Stimulated activated CD4-positive, alpha-beta T cell treated with anti-CD3 and anti-CD28 coated beads, Interleukin-4, amount 100 ng/mL, for 4 hours (primary cell): ENCODE data around the gene DCC.

ENCODE experiments used
- DNase-seq, 2 experiments: peaks; one replicate each; pipeline ENCODE4 v3.0.0-alpha.2; 2020

Gene DCC

DNA sequence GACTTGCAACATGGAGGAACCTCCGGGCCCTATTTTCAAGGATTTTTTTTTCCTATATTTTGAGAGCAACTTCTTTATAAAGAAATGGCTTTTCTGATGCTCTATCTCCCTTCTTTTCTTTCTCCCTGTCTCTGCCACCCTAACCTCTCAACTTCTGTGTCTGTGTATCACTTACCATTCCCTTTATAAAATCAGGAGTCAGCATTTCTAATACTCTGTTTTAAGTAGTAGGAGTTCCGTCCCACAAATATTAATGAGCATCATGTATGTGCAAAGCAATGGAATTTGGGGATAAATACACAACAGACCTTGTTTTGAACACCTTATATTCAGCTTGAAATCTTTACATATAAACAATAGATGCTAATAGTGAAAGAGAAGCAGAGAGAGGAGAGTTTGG is 268.0 kb downstream of the DCC start:
- no peak for DNase-seq

DNA sequence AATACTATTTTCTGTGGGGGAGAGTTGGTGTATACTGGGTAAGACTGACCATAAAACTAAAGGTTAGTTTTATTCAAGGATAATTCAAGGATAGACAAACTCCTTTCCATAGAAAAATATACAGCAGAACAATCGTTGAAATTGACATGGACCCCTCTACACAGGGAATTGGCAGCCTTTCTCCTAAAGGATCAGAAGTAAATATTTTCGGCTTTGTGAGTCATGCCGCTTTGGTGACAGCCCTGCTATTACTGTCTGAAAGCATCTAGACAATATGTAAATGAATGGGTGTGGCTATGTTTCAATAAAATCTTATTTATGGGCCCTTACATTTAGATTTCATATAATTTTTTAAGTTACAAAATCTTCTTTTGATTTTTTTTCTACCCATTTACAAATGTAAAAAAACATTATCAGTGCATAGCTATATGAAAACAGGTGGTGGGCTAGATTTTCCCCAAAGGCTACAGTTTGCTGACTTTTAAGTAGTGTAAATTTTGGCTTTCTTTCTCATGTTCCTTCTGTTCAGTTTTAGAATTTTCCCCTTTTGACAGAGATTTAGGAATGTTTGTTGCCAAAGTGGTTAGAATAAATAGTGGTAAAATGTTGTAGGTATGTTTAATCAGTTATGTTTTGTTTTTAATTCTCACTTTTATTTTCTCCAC is 270.6 kb downstream of the DCC start:
- no peak for DNase-seq

GRCh38 chr18:52612406-52612805 is 272.4 kb downstream of the DCC start:
- no peak for DNase-seq

DNA sequence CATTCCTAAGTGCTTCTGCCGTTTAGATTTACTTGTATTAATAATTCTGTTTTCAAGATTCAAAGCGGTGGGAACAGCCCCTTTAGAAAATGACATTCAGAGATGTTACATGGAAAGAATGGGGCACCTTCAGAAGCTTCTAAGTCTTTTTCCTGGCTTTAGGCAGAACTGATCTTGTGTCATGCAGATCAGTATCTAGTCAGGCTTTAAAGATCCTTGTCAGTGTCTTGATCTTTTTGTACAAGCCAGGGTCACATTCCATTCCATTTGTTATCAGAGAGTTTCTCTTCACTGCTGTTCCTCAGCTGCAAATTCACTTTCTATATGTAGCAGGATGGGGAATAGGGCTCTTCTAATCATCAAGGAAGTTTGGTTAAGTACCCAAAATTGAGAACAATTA is 275.3 kb downstream of the DCC start:
- DNase-seq: no peak

GRCh38 chr18:52615943-52616342 is 275.9 kb downstream of the DCC start:
- DNase-seq: no peak

DNA sequence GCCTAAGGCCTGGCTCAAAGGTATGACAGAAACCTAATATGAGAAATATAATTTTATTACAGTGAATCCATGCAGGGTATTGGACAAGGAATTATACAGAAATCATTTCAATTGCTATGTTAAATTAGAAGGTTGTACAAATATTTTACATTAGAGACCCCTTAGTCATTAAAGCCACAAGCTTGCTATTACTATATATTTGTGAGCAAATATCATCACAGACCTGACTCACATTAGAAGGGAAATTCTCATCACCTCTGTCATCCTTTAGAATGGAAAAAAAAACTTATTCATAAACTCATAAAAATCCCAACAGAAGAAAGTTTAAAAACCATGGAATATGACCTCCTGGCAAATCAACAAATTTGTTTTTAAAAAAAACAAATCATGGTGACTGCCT is 277.9 kb downstream of the DCC start:
- no peak for DNase-seq

- no peak for DNase-seq
Observed at GRCh38 chr18:52620926-52621439, 281.0 kb downstream of the DCC start.

- no peak for DNase-seq
Observed at GRCh38 chr18:52624702-52625101, 284.7 kb downstream of the DCC start.

DNA sequence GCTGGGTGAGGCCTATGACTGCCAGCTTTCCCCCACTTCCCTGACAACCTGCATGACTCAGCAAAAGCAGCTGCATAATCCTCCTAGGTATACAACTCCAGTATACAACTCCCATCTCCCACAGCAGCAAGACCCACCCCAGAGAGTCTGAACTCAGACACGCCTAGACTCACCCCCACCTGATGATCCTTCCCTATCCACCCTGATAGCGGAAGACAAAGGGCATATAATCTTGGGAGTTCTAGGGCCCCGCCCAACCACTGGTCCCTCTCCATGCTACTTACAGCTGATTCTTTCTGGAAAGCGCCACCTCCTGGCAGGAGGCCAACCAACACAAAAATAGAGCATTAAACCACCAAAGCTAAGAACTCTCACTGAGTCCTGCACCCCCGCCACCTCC is 296.5 kb downstream of the DCC start:
- no peak for DNase-seq

DNA sequence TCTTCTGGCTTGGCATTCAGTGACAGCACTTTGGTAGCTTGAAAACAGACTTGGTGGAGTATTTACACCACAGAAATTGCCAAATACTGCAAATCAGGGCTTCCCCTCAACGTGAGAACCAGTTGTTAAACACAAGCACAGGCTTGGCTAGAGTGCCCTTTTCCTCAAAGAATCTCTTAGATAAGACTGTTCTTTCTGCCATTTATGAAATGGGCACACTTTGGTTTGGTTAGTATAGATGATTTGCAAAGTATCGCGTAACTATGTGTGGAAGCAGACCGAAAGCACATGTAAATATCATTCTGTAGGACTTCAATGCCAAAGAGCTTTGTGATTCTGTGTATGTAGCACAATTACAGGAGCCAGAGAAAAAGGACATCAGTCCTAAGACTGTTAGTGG is 308.2 kb downstream of the DCC start:
- no peak for DNase-seq

DNA sequence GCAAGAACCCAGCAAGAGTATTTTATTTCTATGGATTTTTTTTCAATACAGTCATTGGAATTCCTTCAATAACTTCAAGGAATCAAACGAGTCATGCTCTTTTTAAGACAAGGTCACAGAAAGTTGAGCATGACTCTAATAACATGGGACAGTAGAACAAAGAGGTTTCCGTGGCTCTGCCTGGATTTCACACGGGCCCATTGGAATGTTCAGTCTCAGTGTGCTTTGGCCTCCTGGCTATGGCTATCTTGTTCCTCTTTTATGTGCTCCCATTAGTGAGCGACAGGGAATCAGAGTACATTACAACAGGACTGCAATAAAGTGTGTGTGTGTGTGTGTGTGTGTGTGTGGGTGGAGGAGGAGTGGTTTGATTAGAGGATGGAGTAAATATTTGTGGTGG is 312.4 kb downstream of the DCC start:
- no peak for DNase-seq

DNA sequence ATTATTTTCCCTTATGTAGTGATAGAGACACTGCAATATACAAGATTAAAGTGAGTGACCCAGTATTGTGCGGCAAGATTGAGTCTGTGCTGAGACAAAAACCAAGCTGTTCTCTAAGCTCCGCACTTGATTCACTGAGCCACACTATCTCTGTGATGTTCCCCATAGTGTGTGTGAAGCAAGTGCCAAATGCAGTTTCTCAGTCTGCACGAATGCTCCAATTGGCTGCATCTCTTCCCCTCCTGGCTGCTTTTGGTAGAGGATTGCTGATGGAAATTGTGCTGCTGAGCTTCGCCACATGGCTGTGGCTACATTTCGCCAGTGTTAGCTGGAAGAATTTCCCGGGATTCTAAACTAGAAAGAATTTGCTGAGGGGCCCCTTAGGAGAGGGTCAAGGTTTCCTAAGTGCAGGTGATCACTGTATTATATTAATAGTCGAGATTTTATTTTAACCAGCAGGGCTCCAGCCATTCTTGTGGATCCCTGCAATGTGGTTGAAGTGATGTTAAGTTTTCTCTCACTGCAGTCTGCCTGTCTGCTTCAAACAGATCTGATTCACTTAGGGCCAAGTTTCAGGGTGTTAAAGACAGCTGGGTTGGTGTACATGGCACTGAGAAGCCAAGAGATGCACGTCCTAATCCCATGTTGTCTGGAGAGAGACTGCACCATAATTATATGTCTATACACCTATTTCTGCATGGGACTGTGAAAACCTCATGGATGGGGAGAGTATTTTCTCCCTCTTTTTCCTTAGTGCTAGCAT is 317.2 kb downstream of the DCC start:
- DNase-seq: no peak

GRCh38 chr18:52667463-52668065 is 327.6 kb downstream of the DCC start:
- DNase-seq: no peak

DNA sequence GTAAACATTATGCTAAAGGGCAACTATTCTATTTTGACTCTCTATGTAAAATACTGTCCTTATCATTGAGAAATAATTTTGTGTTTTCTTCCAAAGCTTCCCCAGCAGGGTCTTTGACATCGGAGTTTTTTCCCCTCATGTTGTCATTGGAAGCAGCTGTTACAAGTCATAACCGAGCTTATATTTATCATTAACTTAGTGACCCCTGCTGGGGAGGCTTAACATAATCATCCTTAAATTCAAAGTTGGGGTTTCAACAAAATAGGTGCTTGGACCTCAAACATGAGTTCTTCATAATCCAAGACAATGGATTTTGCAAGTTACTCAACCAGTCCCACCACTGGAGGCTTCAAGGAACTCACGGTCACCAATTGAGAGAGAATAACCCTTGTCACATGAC is 330.9 kb downstream of the DCC start:
- no peak for DNase-seq

- DNase-seq: no peak
Observed at GRCh38 chr18:52678034-52678433, 338.0 kb downstream of the DCC start.

- DNase-seq: no peak
Observed at GRCh38 chr18:52678551-52678950, 338.6 kb downstream of the DCC start.

GRCh38 chr18:52679354-52679753 is 339.4 kb downstream of the DCC start:
- no peak for DNase-seq

DNA sequence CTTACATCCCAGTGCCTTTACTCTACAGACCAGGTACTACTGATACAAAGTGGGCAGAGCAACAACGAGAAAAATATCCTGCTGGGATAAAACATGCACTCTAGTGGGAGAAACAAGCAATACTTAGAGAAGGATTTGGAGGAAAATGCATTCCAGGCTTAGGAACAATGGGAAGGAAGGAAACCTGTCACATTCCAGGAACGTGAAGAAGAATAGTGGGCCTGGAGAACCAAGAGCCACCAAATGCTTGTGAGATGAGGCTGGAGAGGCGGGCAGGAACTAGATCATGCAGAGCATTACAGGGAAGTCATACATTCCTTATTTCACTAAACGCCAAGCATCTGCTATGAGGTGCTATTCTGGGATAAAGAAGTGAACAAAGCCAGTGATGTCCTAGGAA is 342.3 kb downstream of the DCC start:
- DNase-seq: no peak

DNA sequence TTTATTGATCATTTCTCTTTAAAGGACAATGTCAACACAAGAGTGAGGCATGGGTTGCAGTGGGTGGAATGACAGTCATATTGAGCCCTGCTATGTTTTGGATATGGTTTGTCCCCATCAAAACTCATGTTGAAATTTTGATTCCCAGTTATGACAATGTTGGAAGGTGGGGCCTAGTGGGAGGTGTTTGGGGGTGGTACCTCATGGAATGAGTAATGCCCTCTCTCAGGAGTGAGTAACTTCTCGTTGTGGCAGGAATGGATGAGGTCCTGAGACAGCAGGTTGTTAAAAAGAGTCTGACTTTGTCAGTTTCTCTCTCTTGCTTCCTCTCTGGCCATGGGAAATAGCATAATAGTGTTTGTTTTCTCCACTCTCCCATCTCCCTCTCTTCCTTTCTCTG is 345.3 kb downstream of the DCC start:
- DNase-seq: no peak

- DNase-seq: no peak
Observed at GRCh38 chr18:52691841-52692240, 351.8 kb downstream of the DCC start.

DNA sequence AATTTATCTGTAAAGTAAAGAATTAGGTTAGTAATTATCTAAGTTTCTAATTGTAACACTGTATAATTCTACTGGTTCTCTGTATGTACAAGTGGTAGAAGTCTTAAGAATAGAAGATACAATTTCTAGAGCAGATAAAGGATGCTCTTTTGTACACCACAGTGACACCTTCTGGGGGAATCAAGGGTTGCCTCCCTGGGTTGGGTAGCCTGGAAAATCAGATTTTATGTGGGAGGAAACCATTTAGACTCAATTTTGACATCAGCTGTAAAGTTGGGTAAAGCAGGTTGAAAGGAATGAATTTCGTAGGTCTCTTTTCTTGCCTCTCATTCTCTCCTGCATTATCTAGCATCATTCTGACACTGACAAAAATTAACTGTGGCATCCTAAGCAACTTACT is 354.8 kb downstream of the DCC start:
- no peak for DNase-seq

GRCh38 chr18:52700116-52700515 is 360.1 kb downstream of the DCC start:
- no peak for DNase-seq

GRCh38 chr18:52700816-52701215 is 360.8 kb downstream of the DCC start:
- DNase-seq: no peak
